ENCODE data around the gene SHLD1.
"Not testable (repeated sequence)": the region's sequence is repeated elsewhere in the genome, so short reads cannot be mapped to it uniquely, and the experiment has no call there.

SHLD1 gene, protein sequence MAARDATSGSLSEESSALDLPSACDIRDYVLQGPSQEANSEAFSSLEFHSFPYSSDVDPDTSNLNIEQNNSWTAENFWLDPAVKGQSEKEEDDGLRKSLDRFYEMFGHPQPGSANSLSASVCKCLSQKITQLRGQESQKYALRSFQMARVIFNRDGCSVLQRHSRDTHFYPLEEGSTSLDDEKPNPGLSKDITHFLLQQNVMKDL

DNA sequence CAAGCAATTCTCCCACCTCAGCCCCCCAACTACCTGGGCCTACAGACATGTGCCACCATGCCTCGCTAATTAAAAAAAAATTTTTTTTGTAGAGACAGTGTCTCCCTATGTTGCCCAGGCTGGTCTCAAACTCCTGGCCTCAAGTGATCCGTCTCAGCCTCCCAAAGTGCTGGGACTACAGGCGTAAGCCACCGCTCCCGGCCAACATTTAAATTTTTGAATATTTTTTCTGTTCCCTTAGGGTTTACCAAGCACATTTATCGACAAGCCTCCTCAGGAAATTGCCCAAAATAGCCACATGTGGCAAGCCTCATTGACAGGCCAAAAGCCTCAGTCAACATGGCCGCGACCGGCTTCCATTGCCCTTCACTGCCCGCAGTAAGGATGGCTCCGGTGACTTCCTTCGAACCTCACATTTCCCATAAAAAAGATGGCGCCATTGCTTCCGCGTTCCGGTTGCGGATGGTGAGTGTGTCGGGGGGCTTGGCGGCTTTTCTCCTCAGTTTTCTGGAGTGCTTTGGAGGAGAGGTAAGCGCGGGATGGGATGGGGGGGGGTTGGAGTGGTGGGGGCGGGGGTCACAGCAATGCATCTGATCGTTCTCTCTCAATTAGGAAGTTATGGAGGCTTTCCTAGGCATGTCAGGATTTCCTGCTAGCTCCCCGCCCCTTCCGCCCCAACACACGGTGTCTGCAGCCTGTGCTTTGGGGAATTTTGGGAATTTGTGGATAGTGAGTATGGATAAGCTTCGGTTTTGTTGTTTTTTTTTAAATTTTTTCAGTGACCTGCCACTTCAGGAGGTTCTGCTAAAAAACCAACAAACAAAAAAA lies at the start of gene SHLD1:
SHLD1 (plus strand) TSS at position 450 of the 828 bp plus-strand sequence. CDS start 22,465 bp downstream, outside the sequence.
- DNase-seq (ENCODE audit: low read depth in 2 of 2), result peak; percentile 63 to 70

DNA sequence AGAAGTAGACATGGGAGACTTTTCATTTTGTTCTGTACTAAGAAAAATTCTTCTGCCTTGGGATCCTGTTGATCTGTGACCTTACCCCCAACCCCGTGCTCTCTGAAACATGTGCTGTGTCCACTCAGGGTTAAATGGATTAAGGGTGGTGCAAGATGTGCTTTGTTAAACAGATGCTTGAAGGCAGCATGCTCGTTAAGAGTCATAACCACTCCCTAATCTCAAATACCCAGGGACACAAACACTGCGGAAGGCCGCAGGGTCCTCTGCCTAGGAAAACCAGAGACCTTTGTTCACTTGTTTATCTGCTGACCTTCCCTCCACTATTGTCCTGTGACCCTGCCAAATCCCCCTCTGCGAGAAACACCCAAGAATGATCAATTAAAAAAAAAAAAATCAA lies 47.9 kb upstream of the SHLD1 start:
- DNase-seq (ENCODE audit: low read depth in 2 of 2), result not testable (repeated sequence)

DNA sequence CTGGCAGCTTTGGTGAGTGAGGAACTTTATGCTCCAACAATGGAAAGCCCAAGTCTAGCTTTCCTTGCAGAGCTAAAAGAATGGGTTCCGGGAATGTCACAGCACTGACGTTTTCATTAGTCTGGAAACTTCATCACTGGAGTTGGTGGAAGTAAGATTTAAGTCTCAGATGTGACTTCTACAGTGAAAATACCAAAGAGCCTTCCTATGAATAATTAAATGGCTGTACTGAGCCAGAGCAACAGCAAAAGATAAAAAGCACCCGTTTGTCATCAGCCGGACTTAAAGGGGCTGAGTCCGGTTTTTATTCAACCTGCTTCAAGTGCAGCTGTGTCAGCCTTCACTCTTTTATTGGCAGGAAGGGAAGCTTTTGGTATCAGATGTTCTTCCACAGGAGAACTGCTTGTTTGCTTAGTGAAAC lies 46.5 kb upstream of the SHLD1 start:
- DNase-seq (ENCODE audit: low read depth in 2 of 2), result no peak

DNA sequence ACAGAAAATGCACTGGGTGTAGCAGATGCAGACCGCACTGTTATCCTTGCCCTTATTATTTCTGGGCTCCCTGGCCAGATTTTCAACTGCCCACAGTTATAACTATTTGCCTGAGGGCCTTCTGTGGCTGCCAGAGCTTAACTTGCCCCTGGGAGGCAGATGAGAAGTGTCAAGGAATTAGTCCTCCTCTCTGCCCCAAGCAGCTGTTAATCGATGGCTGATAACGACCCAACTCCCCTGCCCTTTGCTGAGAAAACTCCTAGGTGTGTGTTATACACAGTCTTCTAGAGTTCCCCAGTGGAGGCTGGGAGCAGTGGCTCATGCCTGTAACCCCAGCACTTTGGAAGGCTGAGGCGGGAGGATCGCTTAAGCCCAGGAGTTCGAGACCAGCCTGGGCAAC lies 44.4 kb upstream of the SHLD1 start:
- no peak for DNase-seq (ENCODE audit: low read depth in 2 of 2)

DNA sequence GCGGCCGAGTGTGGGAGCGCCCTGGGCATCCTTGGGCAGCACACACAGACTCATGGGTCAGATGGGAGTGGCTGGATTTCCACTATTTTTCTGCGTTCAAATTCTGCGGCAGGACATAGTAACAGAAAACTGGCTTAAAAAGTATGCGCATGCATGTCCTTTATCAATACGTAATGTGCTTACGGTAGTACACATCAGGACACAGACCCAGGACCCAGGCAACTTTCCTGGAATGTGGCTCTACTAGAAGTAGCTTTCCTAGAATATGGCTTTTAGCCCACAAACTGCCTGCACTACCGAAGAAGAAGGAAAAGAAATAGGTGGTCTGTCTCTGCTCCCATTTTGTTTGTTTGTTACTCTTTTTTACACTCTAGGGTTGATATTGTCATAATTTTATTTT lies 43.4 kb upstream of the SHLD1 start:
- no peak for DNase-seq (ENCODE audit: low read depth in 2 of 2)

DNA sequence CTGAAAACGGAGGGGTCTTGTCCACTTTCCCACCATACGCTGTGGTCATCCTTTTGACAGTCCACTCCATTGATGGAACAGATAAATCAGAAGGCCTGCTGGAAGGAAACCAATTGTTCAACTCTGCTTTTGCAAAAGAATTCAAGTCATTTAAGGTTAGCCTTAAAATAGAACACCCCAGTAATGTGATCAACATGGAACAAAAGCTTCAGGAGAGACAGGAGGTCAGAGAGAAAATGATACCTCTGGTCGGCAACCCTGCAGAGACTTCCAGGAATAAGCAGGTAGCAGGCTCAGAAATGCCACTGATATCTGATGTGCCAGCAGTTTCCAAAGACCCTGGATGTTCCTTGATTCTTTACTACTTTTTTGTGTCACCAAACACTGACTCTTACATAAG lies 39.6 kb upstream of the SHLD1 start:
- no peak for DNase-seq (ENCODE audit: low read depth in 2 of 2)

DNA sequence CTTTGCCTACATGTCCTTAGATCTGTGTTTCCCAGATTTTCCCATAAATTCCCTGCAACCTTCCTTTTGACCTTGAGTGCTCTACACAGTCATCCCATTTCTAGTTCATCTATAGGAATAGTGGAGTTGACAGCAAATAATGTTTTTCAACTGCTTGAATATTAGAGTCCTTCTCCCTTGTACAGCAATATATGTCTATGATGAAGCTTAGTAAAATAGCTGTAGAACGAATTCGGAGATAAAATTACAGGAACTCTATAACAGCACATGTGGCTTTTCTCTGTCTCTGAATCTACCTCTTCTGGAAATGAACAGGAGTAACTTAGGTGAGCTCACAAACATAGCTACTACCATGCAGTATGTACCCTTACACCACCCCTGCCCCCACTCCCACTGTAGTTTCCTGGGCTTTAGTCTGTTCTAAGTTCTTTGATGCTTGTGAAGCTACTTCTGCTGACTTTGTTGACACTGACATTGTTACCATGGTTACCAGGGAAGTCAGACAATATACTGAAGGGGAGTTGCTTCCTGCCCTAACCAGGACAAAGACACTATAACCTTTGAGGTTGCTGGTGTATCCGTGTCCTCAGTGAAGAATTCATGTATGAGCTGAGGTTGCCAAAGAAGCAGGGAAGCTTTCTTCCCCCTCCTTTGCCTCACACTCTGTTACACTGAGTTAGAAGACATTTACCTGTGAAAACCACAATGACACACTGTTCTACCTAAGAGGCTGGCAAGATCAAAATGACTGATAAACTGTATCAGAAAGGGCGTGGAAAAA lies 35.8 kb upstream of the SHLD1 start:
- DNase-seq (ENCODE audit: low read depth in 2 of 2), result peak in 1 of 2 donors; percentile 28

DNA sequence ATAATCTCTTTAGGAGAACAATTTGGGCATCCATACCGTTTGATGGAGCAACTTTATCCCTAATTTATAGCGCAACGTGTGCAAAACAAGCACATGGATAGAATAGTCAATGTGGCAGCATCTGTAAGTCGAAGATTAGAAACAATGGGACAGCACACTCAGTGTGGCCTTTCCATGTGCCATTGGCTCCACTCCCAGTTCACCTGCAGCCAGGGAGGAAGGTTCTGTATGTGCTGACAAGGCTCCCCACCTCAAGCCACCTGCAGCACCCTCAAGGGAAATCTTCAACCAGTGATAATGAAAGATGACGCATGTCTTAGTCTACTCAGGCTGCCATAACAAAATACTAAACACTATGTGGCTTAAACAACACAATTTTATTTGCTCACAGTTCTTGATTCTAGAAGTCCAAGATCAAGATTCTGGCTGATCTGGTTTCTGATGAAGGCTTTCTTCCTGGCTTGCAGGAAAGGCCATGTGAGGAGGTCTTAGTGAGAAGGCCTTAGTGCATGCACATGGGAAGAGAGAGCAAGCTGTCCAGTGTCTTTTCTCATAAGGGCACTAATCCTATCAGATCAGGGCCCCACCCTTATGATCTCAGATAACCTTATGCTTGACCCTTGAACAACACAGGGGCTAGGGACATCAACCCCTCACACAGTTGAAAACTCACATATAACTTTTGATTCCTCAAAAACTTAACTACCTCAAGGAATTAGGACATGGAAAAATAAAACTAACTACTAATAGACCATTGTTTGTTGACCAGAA lies 34.9 kb upstream of the SHLD1 start:
- DNase-seq (ENCODE audit: low read depth in 2 of 2), result no peak

DNA sequence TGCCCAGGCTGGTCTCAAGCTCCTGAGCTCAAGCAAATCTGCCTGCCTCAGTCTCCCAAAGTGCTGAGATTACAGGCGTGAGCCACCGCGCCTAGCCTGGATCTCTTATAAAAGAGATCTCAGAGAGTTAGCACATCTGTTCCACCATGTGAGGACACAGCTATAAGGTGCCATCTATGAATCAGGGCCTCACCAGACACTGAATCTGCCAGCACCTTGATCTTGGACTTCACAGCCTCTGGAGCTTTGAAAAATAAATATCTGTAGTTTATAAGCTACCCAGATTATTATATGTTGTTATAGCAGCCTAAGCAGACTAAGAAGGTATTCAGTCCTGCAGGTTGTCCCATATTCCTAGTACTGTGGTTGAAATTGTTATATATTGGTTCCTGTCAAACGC lies 33.2 kb upstream of the SHLD1 start:
- no peak for DNase-seq (ENCODE audit: low read depth in 2 of 2)

DNA sequence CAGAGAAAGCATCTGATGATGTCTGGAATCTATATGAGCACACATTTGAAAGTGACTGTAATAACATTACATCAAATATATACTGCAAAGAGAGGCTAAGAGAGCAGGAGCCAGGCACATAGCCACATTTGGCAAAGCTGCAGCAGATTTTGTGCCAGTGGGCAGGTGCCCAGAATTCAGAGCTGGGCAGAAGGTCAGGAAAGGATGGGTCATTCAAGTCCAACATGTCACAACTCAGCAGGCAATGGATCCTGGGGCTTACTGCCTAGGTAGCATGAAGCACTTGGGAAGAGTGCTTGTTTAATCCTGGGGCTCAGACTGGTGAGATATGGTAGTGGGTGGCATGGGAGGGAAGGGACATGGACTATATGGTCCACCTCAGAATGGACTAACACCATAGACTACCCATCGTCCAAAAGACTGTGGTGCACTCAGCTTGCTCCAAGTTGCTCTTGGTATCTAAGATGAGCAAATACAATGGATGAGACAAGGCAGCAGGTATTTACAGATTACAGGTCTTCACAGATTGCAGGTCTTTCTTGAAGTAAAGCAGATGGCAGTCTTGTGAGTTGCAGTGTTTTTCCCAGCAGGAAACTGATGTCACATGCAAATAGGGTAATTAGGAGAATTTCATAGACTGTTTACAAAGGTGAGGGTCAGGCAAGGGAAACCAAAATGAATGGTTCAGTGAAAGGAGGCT lies 31.2 kb upstream of the SHLD1 start:
- no peak for DNase-seq (ENCODE audit: low read depth in 2 of 2)

DNA sequence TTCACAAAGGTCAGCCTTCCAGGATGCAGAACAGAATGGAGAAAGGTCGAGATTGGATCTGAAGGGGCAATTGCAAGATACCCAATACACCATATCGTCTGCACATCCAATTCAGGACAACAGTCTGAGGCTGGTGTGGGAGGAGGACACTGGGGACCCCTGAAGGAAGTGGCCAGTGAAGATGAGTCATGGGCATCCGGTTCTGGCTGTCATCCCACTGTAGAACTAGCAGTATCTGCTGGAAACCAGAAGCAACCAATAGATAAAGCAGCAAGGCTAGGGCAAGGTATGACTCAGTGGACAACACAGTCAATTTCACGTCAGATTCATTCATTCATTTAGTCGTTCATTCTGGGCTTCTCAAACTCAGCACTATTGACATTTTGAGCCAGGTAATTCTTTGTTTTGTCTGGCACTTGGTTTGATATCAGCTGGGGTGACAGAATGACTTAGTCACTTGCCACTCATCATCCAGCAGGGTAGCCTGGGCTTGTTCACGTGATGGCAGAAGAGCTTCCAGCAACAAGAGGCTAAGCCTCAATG lies 30.3 kb upstream of the SHLD1 start:
- no peak for DNase-seq (ENCODE audit: low read depth in 2 of 2)

DNA sequence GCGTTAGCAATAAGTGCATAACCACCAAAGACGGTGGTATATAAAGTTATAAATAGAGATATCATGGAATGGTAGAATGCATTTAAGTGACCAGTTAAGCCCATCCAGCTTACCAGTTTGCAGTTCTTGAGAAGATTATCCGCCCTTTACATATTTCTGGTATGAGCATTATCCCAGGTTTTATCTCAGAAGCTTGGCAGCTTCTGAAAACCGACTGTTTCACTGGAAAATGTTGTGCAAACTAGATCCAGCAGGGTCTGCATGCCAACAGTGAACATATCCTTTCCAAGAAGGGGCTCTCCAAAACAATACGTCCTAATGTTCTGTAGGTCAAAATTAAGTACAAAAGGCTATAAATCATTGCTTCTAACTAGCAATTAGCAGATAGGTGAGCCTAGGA lies 29.5 kb upstream of the SHLD1 start:
- no peak for DNase-seq (ENCODE audit: low read depth in 2 of 2)

DNA sequence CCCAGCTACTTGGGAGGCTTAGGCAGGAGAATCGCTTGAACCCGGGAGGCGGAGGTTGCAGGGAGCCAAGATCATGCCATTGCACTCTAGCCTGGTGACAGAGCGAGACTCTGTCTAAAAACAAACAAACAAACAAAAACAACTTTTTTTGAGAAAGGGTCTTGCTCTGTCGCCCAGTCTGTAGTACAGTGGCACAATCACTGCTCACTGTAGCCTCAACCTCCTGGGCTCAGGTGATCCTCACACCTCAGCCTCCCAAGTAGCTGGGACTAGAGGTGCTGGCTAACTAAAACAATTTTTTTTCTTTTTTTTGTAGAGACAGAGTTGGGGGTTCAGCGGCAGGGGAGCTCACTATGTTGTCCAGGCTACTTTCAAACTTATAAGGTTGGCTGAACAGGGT lies 28.8 kb upstream of the SHLD1 start:
- DNase-seq (ENCODE audit: low read depth in 2 of 2), result not testable (repeated sequence)

DNA sequence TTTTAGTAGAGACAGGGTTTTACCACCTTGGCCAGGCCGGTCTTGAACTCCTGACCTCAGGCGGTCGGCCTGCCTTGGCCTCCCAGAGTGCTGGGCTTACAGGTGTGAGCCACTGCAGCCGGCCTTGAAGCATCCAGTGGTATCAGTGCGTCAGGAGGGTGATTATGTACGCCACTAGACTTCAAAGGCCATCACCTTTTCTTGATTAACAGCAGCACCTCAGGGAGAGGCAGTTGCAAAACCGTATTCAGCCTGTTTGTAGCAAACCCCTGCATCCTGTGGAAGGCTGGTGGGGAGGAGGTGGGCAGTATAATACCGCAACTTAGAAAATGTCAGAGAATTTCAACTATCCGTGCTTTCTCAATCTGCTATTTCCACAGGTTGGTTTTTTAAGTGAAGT lies 27.3 kb upstream of the SHLD1 start:
- DNase-seq (ENCODE audit: low read depth in 2 of 2), result no peak

DNA sequence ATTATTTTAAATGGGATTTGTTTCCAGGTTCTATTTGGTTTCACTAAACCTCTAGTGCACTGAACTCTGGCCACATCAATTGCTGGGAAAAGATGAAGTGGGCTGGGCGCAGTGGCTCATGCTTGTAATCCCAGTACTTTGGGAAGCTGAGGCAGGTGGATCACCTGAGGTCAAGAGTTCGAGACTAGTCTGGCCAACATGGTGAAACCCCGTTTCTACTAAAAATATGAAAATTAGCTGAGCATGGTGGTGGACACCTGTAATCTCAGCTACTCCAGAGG lies 25.1 kb upstream of the SHLD1 start:
- not testable (repeated sequence) for DNase-seq (ENCODE audit: low read depth in 2 of 2)

DNA sequence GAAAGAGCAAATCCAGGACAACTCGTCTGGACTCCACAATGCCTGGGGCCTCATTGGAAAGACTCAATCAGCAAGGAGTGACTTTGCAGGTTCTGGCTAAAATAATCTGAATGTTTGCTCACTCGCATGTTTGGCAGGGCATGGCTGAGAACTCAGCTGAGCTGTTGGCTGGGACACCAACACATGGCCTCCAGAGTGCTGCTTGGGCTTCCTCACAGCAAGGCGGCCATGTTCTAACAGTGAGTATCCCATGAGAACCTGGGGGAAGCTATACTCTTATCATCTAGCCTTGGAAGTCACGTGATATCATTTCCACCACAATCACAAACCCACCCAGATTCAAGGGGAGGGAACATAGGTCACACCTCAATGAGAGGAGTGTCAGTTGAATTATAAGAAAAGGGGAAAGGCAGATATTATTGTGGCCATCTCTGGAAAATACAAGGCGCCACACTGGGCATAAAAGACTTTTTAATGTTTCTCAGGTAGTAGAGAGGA lies 23.1 kb upstream of the SHLD1 start:
- DNase-seq (ENCODE audit: low read depth in 2 of 2), result no peak

DNA sequence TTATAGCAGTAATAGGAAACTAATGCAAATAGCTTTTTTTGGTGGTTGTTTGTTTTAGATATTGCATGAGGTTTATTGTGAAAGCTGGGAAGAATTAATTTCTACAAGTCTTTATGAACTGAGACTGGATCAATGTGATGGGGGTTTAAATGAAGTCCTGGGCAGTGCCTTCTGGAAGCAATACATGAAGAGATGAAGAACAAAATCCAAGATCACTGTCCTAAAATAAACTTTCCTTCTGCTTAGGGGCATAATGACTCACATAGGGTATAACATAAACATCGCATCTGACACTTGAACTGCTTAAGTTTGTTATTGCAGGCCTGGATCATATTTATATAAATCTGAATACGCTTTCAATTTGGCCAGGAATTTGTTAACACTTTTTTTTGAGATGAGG lies 20.9 kb upstream of the SHLD1 start:
- DNase-seq (ENCODE audit: low read depth in 2 of 2), result no peak

DNA sequence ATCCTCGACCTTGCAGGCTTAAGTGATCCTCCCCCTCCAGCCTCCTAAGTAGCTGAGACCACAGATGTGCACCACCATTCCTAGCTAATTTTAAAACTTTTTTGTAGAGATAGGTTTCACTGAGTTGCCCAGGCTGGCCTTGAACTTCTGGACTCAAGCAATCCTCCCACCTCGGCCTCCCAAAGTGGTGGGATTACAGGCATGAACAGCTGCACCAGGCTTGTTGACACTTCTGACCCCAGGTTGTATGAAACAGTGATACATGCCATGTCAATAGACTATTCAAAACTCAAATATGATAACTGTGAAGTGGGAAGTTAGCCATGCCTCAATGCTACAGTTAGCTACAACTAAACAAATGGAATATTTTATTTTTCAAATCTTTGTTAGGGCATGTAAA lies 20.1 kb upstream of the SHLD1 start:
- no peak for DNase-seq (ENCODE audit: low read depth in 2 of 2)

DNA sequence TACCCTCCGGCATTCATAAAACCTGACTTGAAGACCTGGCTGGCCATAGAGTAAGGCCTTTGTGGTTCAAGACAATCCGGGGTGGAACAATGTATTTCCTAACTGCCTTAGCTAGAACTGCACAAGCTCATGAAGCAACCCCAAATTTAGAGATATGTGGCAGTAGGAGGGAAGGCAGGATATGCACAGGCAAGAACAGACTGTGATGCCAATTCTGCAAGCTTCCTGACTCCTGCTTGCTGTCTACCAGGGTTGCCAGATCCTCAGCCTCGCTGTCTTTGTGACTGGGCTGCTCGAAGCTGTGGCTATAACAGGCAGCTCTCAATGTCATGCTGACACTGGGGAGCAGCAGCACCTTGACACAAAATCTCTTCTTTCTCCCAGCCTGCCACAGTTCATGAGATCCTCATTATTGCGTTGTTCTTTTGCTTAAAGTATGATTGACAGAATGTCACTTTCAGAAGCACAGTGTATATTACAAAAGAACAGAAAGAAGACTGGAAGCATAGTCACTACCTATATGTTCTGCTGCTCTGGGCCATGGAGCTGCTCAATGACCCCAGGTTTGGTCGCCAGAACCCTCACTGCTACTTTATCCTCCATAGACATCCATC lies 18.3 kb upstream of the SHLD1 start:
- no peak for DNase-seq (ENCODE audit: low read depth in 2 of 2)

DNA sequence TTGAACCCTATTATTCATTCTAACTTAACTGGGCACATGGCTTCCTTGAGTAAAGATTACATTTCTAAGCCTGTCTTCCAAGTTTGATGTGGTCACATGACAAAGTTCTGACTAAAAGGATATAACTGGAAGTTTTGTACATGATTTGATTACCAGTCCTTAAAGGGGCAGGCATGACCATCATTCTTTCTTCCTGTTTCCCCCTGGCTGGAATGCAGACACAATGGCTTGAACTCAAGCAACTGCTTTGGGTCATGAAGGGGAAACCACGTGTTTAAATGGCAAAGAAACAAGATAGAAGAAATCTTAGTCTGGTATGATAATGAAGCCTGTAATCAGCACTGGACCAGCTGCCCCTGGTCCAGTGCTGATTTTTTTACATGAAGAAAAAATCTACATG lies 15.6 kb upstream of the SHLD1 start:
- no peak for DNase-seq (ENCODE audit: low read depth in 2 of 2)
